Measurements from ENCODE around the gene USB1. TPM values are rescaled to one million over a fixed set of nuclear protein-coding genes. Genes with fewer than 3 reads are reported as not detected.

Gene USB1
- total and polyA plus RNA-seq, 4 donors, result 8.9 to 40.7 (median 28.3) TPM

DNA sequence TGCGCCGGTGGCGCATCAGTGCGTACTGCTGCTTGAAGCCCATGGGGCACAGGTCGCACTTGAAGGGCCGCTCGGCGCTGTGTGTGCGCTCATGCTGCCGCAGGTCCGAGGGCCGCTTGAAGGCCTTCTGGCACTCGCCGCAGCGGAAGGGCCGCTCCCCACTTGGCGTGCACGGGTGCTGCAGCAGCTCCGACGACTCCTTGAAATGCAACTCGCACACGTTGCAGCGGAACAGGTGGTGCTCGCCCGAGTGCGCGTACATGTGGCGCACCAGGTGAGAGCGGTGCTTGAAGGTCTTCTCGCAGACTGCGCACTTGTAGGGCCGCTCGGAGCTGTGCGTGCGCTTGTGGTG is 4.1 kb upstream of the USB1 start:
- no peak overlapping the region for H3K27ac ChIP-seq (ENCODE audit: low read depth in 1 of 2, low read length in 2 of 2)
- no peak overlapping the region for H3K9ac ChIP-seq (ENCODE audit: low read depth in 1 of 2, low read length in 2 of 2)
- TF ChIP-seq SP1 (IDR thresholded peaks at IDR 0.05), result no peak
- TF ChIP-seq EGR1 (IDR thresholded peaks at IDR 0.05; ENCODE audit: low read depth in 2 of 2), result no peak
- TF ChIP-seq HNF4G (IDR thresholded peaks at IDR 0.05), result no peak
- TF ChIP-seq NR2F2 (IDR thresholded peaks at IDR 0.05), result no peak
- TF ChIP-seq HNF4A (conservative IDR thresholded peaks at IDR 0.05), result no peak
- TF ChIP-seq FOXA2 (IDR thresholded peaks at IDR 0.05), result no peak
- TF ChIP-seq, protein P1, sequence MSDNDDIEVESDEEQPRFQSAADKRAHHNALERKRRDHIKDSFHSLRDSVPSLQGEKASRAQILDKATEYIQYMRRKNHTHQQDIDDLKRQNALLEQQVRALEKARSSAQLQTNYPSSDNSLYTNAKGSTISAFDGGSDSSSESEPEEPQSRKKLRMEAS (IDR thresholded peaks at IDR 0.05), result no peak
- TF ChIP-seq RXRA (IDR thresholded peaks at IDR 0.05), result no peak
- TF ChIP-seq, protein P2, sequence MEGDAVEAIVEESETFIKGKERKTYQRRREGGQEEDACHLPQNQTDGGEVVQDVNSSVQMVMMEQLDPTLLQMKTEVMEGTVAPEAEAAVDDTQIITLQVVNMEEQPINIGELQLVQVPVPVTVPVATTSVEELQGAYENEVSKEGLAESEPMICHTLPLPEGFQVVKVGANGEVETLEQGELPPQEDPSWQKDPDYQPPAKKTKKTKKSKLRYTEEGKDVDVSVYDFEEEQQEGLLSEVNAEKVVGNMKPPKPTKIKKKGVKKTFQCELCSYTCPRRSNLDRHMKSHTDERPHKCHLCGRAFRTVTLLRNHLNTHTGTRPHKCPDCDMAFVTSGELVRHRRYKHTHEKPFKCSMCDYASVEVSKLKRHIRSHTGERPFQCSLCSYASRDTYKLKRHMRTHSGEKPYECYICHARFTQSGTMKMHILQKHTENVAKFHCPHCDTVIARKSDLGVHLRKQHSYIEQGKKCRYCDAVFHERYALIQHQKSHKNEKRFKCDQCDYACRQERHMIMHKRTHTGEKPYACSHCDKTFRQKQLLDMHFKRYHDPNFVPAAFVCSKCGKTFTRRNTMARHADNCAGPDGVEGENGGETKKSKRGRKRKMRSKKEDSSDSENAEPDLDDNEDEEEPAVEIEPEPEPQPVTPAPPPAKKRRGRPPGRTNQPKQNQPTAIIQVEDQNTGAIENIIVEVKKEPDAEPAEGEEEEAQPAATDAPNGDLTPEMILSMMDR (IDR thresholded peaks at IDR 0.05; ENCODE audit: low read depth, low read length, missing input control), result no peak
- no peak for TF ChIP-seq TAF1 (conservative IDR thresholded peaks at IDR 0.05)
- TF ChIP-seq GABPA (IDR thresholded peaks at IDR 0.05 in 1 of 2, conservative IDR thresholded peaks at IDR 0.05 in 1 of 2), result no peak
- no peak for TF ChIP-seq JUND (IDR thresholded peaks at IDR 0.05)
- no peak for TF ChIP-seq FOXA1 (IDR thresholded peaks at IDR 0.05)
- no peak for TF ChIP-seq RAD21 (IDR thresholded peaks at IDR 0.05)
- 98% methylated on average over 35 of the region's 35 CpGs for WGBS
- H3K4me1 ChIP-seq (ENCODE audit: control insufficient read depth in 4 of 4, insufficient read depth in 4 of 4, low read length in 3 of 4), result peaks cover 9 to 22% (median 14%) of the 10 kb centered on the region in 4 donors
- peaks cover 4 to 25% (median 11%) of the 10 kb centered on the region in 4 donors for H3K36me3 ChIP-seq (ENCODE audit: control insufficient read depth in 4 of 4, insufficient read depth in 3 of 4, low read depth in 1 of 4, low read length in 3 of 4)
- no peak for DNase-seq (ENCODE audit: low spot score)
- no peak overlapping the region for H3K4me3 ChIP-seq (ENCODE audit: low read depth in 1 of 3, low read length in 3 of 3)
- no peaks in the 10 kb centered on the region for H3K9me3 ChIP-seq (ENCODE audit: control insufficient read depth in 4 of 4, low read length in 3 of 4)
- H3K27me3 ChIP-seq (ENCODE audit: control insufficient read depth in 4 of 4, insufficient read depth in 4 of 4, low read length in 3 of 4), result no peaks in the 10 kb centered on the region

DNA sequence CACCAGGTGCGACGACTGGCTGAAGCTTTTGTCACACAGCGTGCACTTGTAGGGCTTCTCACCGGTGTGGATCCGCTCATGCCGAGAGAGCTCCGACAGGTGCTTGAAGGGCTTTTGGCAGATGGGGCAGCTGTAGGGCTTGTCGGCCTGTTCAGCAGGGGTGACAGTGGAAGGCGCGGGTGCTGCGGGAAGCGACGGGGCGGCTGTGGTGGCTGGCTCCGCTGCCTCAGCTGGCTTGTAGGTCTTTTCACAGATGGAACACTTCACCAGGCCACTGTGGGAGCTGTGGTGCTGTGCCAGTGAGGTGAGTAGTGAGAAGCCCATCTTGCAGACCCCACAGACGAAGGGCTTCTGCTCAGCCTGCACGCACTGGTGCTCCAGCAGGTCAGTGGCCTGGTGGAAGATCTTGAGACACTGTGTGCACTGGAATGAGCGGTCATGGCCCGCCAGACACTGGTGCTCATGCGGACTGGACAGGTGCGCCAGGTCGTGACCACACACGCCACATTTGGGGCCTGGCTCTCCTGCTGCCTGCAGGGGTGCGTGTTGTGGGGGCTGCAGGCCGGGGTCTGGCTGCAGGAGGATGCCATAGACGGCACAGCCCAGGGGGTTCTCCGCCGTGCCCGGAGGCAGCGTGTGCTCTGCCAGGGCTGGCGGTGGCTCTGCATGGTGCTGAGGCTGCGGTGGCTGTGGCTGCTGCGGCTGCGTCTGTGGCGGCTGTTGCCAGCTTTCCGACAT is 3.5 kb upstream of the USB1 start:
- Histone ChIP-seq H3K4me3 (ENCODE audit: low read depth in 1 of 3, low read length in 3 of 3) (no peak overlapping the region), H3K27me3 (ENCODE audit: control insufficient read depth in 4 of 4, insufficient read depth in 4 of 4, low read length in 3 of 4) (no peaks in the 10 kb centered on the region), H3K4me1 (ENCODE audit: control insufficient read depth in 4 of 4, insufficient read depth in 4 of 4, low read length in 3 of 4) (peaks cover 9 to 23% (median 14%) of the 10 kb centered on the region in 4 donors), H3K9me3 (ENCODE audit: control insufficient read depth in 4 of 4, low read length in 3 of 4) (no peaks in the 10 kb centered on the region), H3K9ac (ENCODE audit: low read depth in 1 of 2, low read length in 2 of 2) (no peak overlapping the region), H3K27ac (ENCODE audit: low read depth in 1 of 2, low read length in 2 of 2) (no peak overlapping the region), H3K36me3 (ENCODE audit: control insufficient read depth in 4 of 4, insufficient read depth in 3 of 4, low read depth in 1 of 4, low read length in 3 of 4) (peaks cover 4 to 25% (median 11%) of the 10 kb centered on the region in 4 donors)
- WGBS, result 97% methylated on average over 36 of the region's 36 CpGs
- TF ChIP-seq RAD21 (IDR thresholded peaks at IDR 0.05) (no peak), FOXA2 (IDR thresholded peaks at IDR 0.05) (no peak), HNF4A (conservative IDR thresholded peaks at IDR 0.05) (no peak), TAF1 (conservative IDR thresholded peaks at IDR 0.05) (no peak), NR2F2 (IDR thresholded peaks at IDR 0.05) (no peak), RXRA (IDR thresholded peaks at IDR 0.05) (no peak), HNF4G (IDR thresholded peaks at IDR 0.05) (no peak), YY1 (IDR thresholded peaks at IDR 0.05) (no peak), FOXA1 (IDR thresholded peaks at IDR 0.05) (no peak), JUND (IDR thresholded peaks at IDR 0.05) (no peak), EGR1 (IDR thresholded peaks at IDR 0.05; ENCODE audit: low read depth in 2 of 2) (no peak), GABPA (IDR thresholded peaks at IDR 0.05 in 1 of 2, conservative IDR thresholded peaks at IDR 0.05 in 1 of 2) (no peak)
- TF ChIP-seq, protein P3, sequence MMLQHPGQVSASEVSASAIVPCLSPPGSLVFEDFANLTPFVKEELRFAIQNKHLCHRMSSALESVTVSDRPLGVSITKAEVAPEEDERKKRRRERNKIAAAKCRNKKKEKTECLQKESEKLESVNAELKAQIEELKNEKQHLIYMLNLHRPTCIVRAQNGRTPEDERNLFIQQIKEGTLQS (IDR thresholded peaks at IDR 0.05), result no peak
- TF ChIP-seq, protein P4, sequence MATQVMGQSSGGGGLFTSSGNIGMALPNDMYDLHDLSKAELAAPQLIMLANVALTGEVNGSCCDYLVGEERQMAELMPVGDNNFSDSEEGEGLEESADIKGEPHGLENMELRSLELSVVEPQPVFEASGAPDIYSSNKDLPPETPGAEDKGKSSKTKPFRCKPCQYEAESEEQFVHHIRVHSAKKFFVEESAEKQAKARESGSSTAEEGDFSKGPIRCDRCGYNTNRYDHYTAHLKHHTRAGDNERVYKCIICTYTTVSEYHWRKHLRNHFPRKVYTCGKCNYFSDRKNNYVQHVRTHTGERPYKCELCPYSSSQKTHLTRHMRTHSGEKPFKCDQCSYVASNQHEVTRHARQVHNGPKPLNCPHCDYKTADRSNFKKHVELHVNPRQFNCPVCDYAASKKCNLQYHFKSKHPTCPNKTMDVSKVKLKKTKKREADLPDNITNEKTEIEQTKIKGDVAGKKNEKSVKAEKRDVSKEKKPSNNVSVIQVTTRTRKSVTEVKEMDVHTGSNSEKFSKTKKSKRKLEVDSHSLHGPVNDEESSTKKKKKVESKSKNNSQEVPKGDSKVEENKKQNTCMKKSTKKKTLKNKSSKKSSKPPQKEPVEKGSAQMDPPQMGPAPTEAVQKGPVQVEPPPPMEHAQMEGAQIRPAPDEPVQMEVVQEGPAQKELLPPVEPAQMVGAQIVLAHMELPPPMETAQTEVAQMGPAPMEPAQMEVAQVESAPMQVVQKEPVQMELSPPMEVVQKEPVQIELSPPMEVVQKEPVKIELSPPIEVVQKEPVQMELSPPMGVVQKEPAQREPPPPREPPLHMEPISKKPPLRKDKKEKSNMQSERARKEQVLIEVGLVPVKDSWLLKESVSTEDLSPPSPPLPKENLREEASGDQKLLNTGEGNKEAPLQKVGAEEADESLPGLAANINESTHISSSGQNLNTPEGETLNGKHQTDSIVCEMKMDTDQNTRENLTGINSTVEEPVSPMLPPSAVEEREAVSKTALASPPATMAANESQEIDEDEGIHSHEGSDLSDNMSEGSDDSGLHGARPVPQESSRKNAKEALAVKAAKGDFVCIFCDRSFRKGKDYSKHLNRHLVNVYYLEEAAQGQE (IDR thresholded peaks at IDR 0.05), result no peak
- no peak for DNase-seq (ENCODE audit: low spot score)

Measured in liver (tissue), 9 donors.